Osteoblast (primary cell): Measurements from ENCODE around the gene COA1. TPM values are rescaled to one million over a fixed set of nuclear protein-coding genes. Genes with fewer than 3 reads are reported as not detected.

Experiments used
- DNase-seq: peaks from one replicate; pipeline ENCODE4 v3.0.0; 2011; ENCODE audit warnings: low spot score, mixed read lengths; ENCODE audit not compliant: insufficient read length; ENCODE audit errors: missing footprints
- H2AFZ ChIP-seq: 2 replicates; pipeline ENCODE4 v1.6.0; 2011; ENCODE audit warnings: mild to moderate bottlenecking, low read length
- H3K27ac ChIP-seq: 2 replicates; pipeline ENCODE4 v1.5.1; 2011; ENCODE audit warnings: mild to moderate bottlenecking, low read depth, low read length, moderate library complexity
- H3K27me3 ChIP-seq: 2 replicates; pipeline ENCODE4 v1.6.0; 2012; ENCODE audit warnings: mild to moderate bottlenecking, control low read depth, inconsistent platforms, low read length, moderate library complexity; ENCODE audit not compliant: insufficient read depth
- H3K36me3 ChIP-seq: 2 replicates; pipeline ENCODE4 v1.5.1; 2011; ENCODE audit warnings: mild to moderate bottlenecking, low read length, control low read depth, moderate library complexity; ENCODE audit not compliant: insufficient read depth
- H3K4me1 ChIP-seq: 2 replicates; pipeline ENCODE4 v1.5.1; 2011; ENCODE audit warnings: mild to moderate bottlenecking, low read length, control low read depth, moderate library complexity; ENCODE audit not compliant: insufficient read depth
- H3K4me2 ChIP-seq: 2 replicates; pipeline ENCODE4 v1.6.0; 2011; ENCODE audit warnings: mild to moderate bottlenecking, low read length; ENCODE audit not compliant: insufficient read depth
- H3K4me3 ChIP-seq: fragments of 200-600 bp; sonication (generic); 3 replicates; pipeline ENCODE4 v1.5.1; 2012; ENCODE audit warnings: mild to moderate bottlenecking, low read length, inconsistent platforms; ENCODE audit not compliant: insufficient read depth
- H3K79me2 ChIP-seq: 2 replicates; pipeline ENCODE4 v1.6.0; 2012; ENCODE audit warnings: mild to moderate bottlenecking, low read length, control low read depth, inconsistent platforms; ENCODE audit not compliant: insufficient read depth
- H3K9me3 ChIP-seq: 2 replicates; pipeline ENCODE4 v1.5.1; 2011; ENCODE audit warnings: low read depth, low read length, control low read depth
- H4K20me1 ChIP-seq: 2 replicates; pipeline ENCODE4 v1.6.0; 2012; ENCODE audit warnings: mild to moderate bottlenecking, low read length, control low read depth; ENCODE audit not compliant: insufficient read depth
- total RNA-seq: library from RNA; depleted of rRNA; stranded (reverse); fragments of >200 nt; gene quantifications from 2 replicates; pipeline ENCODE4 v1.2.3, GENCODE V29; 2012
- TF ChIP-seq, protein P1 (sequence below): IDR thresholded peaks from 2 replicates; pipeline ENCODE4 v1.5.1; 2011; ENCODE audit warnings: mild to moderate bottlenecking, low read depth, low read length, moderate library complexity; ENCODE audit errors: extremely low read depth

COA1 gene
- total RNA-seq, 1 donor: 34.0 TPM

DNA sequence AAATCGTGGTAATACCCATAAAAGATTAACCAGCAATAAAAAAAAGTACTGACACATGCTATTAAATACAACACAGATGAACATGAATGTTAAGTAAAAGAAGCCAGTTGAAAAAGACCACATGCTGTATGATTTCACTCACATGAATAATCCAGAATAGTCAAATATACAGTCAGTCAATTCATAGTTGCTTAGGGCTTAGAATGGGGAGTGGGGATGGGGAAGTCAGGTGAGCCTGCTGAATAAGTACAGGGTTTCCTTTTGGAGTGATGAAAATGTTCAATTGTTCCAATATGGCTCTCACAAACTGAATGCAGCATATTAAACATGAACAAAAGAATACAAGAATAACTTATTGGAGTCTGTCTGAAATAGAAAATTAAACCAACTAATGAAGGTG, 1.8 kb downstream of the COA1 start:
- Histone ChIP-seq H3K4me3 (no peak overlapping the region), H2AFZ (no peak overlapping the region), H3K36me3 (no peaks in the 10 kb centered on the region), H3K27ac (no peak overlapping the region), H3K4me1 (peaks cover 14% of the 10 kb centered on the region), H4K20me1 (peaks cover 4% of the 10 kb centered on the region), H3K9me3 (no peaks in the 10 kb centered on the region), H3K27me3 (no peaks in the 10 kb centered on the region), H3K4me2 (no peak overlapping the region), H3K79me2 (peaks cover 65% of the 10 kb centered on the region)
- DNase-seq: no peak
- TF ChIP-seq, protein P1, sequence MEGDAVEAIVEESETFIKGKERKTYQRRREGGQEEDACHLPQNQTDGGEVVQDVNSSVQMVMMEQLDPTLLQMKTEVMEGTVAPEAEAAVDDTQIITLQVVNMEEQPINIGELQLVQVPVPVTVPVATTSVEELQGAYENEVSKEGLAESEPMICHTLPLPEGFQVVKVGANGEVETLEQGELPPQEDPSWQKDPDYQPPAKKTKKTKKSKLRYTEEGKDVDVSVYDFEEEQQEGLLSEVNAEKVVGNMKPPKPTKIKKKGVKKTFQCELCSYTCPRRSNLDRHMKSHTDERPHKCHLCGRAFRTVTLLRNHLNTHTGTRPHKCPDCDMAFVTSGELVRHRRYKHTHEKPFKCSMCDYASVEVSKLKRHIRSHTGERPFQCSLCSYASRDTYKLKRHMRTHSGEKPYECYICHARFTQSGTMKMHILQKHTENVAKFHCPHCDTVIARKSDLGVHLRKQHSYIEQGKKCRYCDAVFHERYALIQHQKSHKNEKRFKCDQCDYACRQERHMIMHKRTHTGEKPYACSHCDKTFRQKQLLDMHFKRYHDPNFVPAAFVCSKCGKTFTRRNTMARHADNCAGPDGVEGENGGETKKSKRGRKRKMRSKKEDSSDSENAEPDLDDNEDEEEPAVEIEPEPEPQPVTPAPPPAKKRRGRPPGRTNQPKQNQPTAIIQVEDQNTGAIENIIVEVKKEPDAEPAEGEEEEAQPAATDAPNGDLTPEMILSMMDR: no peak

DNA sequence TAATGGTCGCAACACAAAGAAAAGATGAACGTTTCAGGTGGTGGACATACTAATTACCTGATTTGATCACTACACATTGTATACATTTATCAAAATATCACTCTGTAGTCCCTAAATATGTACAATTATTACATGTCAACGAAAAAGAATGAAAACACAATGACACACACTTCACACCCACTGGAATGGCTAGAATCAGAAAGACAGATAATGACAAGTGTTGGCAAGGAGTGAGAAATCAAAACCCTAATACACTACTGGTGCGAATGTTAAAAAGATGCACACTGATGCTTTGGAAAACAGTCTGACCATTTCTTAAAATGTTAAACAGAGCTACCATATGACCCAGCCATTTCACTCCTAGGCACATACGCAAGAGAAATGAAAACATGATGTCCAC, 2.3 kb downstream of the COA1 start:
- Histone ChIP-seq H3K36me3 (no peaks in the 10 kb centered on the region), H3K9me3 (no peaks in the 10 kb centered on the region), H3K79me2 (peaks cover 69% of the 10 kb centered on the region), H2AFZ (no peak overlapping the region), H3K4me1 (peaks cover 14% of the 10 kb centered on the region), H3K4me3 (no peak overlapping the region), H3K27me3 (no peaks in the 10 kb centered on the region), H3K4me2 (no peak overlapping the region), H4K20me1 (peaks cover 4% of the 10 kb centered on the region), H3K27ac (no peak overlapping the region)
- TF ChIP-seq, protein P1: no peak
- DNase-seq: no peak

DNA sequence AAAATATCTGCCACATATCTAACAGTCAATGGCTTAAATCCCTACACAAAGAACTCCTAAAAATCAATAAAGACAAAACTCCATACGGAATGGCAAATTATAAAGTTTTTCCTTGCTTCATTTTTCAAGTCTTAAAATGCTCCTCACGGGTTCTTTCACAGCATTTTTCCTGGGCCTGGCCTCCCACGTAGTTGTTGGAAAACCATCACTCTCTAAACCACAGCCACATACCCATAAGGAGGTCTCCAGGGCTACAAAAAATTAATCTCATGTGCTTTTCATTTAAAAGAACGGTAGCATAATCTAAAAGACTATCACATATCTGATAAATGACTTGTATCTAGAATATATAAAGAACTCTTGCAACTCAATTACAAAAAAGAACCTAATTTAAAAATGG, 2.9 kb downstream of the COA1 start:
- TF ChIP-seq, protein P1: no peak
- H3K4me2 ChIP-seq: no peak overlapping the region

DNA sequence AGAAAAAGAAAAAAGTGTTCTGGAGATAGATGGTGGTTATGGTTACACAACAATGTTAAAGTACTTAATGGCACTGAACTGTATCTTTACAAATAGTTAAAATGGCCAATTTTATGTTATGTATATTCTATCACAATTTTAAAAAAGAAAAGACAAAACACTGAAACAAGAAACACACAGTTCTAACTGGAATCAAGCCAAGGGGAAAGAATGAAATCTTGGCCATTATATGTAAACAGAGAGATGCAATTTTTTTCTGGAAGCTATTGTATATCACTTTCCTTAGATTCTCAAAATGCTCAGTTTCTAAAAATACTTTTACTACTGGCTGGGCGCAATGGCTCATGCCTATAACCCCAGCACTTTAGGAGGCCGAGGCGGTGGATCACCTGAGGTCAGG, 4.1 kb downstream of the COA1 start:
- no peak overlapping the region for H2AFZ ChIP-seq
- no peak for DNase-seq
- no peak overlapping the region for H3K27ac ChIP-seq
- no peaks in the 10 kb centered on the region for H3K27me3 ChIP-seq
- H3K79me2 ChIP-seq: peaks cover 77% of the 10 kb centered on the region
- H3K9me3 ChIP-seq: no peaks in the 10 kb centered on the region
- H3K36me3 ChIP-seq: no peaks in the 10 kb centered on the region
- H3K4me2 ChIP-seq: no peak overlapping the region
- H3K4me1 ChIP-seq: peaks cover 21% of the 10 kb centered on the region
- H4K20me1 ChIP-seq: peaks cover 8% of the 10 kb centered on the region
- TF ChIP-seq, protein P1: no peak
- H3K4me3 ChIP-seq: no peak overlapping the region

More for the DNA sequence above, 2.9 kb downstream of the COA1 start:
- Histone ChIP-seq H4K20me1 (peaks cover 4% of the 10 kb centered on the region), H3K36me3 (no peaks in the 10 kb centered on the region), H2AFZ (no peak overlapping the region), H3K27ac (no peak overlapping the region), H3K4me1 (peaks cover 14% of the 10 kb centered on the region), H3K27me3 (no peaks in the 10 kb centered on the region), H3K4me3 (no peak overlapping the region), H3K79me2 (peaks cover 73% of the 10 kb centered on the region), H3K9me3 (no peaks in the 10 kb centered on the region)
- no peak for DNase-seq
